Omental fat pad (tissue), 4 donors: ENCODE results near the gene MORN1. TPM values are rescaled to one million over a fixed set of nuclear protein-coding genes. Genes with fewer than 3 reads are reported as not detected.
"Not testable (repeated sequence)": the region's sequence is repeated elsewhere in the genome, so short reads cannot be mapped to it uniquely, and the experiment has no call there.

Experiments
- ATAC-seq: fragments of 150-250 bp; one replicate; pipeline ENCODE4 v1.9.1; 2016; ENCODE audit warnings: mild to moderate bottlenecking, moderate library complexity; ENCODE audit not compliant: low FRiP score
- DNase-seq: peaks from one replicate; pipeline ENCODE4 v3.0.0-alpha.2; 2019; ENCODE audit warnings: low spot score
- CTCF ChIP-seq, 3 donors: fragments of 450-650 bp; IDR thresholded peaks; one replicate each; pipeline ENCODE4 v1.5.1; 2016 to 2017; ENCODE audit warnings: antibody characterized with exemption in 3 of 3, mild to moderate bottlenecking in 3 of 3, moderate library complexity in 2 of 3
- total RNA-seq, 4 donors: library from RNA; depleted of rRNA; stranded (reverse); fragments of >200 nt; gene quantifications; one replicate each; pipeline ENCODE4 v1.1.0, GENCODE V29; 2016

MORN1 gene
- total RNA-seq, 4 donors from 2014 or later: 4.0 to 9.1 (median 6.4) TPM

DNA sequence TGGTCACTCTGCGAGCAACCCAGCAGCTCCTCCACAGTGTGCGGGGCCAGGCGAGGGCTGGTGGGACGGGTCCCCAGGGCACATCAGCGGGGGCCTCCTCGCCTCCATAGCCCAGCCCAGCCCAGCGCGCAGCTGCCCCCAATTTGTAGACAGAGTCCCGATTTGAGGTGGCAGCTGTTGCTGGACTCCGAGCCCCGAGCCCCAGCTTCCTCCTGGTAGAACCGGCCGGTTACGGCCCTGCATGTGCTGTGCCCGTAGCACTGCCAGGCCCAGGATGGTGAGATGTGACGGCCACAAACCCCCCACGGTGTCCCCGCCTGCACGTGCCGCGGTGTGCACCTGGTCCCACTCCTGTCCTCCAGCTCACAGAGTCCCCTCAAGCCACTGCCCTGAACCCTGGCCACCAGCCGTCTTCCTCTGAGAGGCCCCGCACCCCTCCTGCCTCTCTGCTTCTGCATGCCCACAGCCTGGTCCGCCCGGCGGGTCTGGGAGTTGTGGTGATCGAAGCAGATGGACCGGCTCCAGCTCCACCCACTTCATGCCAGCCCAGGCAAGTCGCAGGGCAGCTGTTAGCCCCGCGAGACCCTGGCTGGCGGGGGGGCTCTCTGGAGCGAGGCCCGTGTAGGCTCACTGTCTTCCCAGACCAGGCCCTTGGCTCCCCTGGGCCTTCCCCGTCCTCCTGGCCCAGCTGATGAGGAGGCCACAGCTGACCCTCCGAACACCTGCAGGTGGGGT lies 55.5 kb downstream of the MORN1 start:
- TF ChIP-seq CTCF (IDR thresholded peaks at IDR 0.05): no peak
- ATAC-seq: no peak
- no peak for DNase-seq

DNA sequence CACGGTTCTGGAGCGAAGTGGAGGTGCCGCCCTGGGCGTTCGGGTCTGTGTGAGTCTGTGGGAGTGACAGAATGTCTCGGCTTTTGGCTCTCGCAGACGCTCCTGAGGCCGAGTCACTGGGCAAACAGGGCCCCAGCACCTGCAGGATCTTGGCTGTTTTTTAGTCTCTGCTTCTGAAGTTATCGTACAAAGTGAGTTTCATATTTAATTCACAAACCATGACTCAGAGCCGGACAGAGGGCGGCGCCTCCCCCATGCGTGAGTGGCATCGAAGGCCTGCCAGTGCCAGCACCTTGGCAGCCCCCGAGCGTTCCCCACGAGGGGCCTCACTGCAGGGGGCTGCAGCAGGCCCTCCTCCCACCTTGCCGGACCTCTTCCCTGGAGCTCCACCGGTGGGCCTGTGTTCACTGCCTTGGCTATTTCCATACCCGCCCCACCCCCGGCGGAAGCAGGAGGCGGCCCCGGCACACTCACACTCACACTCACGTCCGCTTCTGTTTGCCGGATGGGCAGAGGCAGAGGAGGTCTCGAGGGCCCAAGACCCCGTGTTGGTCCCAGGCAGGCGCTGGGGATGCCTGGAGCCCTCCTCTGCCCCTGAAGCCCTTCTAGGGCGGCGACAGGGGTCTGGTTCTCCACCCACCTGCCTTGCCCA lies 56.3 kb downstream of the MORN1 start:
- ATAC-seq (peak; percentile 48), DNase-seq (peak; percentile 34)
- TF ChIP-seq CTCF (IDR thresholded peaks at IDR 0.05): no peak

- no peak for DNase-seq
- no peak for TF ChIP-seq CTCF (IDR thresholded peaks at IDR 0.05)
- ATAC-seq: no peak
Measured at GRCh38 chr1:2334366-2334765, 57.0 kb downstream of the MORN1 start.

DNA sequence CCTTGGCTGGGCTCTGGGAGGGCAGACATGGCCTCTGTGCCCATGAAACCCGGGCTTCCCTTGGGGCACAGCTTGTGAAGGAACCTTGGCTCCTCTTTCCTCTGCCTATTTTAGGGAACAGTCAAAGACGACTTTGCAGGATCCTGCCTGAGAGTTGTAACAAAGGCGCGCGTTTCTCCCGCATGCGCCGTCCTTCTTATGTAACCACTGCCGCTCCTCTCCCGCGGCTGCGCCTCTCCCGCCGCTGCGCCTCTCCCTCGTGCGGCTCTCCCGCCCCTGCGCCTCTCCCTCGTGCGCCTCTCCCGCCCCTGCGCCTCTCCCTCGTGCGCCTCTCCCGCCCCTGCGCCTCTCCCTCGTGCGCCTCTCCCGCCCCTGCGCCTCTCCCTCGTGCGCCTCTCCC lies 59.8 kb downstream of the MORN1 start:
- DNase-seq, ATAC-seq: not testable (repeated sequence)

- DNase-seq (no peak), ATAC-seq (no peak)
- TF ChIP-seq CTCF (IDR thresholded peaks at IDR 0.05): no peak
Measured at GRCh38 chr1:2331200-2331544, 60.2 kb downstream of the MORN1 start.

DNA sequence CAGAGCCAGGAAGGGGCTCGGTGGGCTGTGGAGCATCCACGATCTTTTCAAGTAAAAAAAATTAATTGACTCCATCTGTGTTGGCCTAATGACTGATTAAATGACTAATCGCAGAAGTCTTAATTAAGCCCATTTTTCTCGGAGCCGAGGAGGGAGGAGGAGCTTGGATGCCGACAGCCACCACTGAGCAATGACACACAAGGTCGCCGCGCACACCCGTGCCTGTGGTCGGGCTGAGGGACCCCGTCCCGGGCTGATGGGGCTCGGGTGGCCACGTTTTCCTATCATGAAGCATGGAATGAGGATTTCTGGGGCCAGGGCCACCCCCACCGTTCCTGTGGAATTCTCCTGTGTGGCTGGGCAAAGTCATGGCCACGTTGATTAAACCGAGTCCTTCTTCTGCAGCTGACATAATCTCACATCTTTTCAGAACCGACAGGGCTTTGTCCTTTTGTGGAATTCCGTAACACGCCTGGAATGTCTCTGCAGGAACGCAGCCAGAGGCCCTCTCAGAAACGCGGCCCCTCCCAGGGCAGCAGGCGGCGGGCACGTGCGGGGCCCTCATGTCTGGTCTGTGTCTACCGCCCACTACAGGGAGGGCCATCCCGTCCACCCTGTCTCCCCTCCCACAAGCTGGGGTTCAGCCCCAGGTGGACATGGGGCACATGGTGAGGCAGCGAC lies 60.7 kb downstream of the MORN1 start:
- no peak for DNase-seq
- TF ChIP-seq CTCF (IDR thresholded peaks at IDR 0.05): no peak

GRCh38 chr1:2330035-2330434 lies 61.3 kb downstream of the MORN1 start:
- DNase-seq: no peak
- no peak for ATAC-seq
- TF ChIP-seq CTCF (IDR thresholded peaks at IDR 0.05): no peak

More for the DNA sequence above, 60.7 kb downstream of the MORN1 start:
- ATAC-seq: peak; percentile 53
